Heart right ventricle (tissue), 16 donors: Measurements from ENCODE around the gene LUZP2. TPM values are rescaled to one million over a fixed set of nuclear protein-coding genes. Genes with fewer than 3 reads are reported as not detected.

Experiments used
- ATAC-seq, 8 donors: fragments of 200-7000 bp; cut with Tn5 transposase; one replicate each; pipeline ENCODE4 v1.9.1; 2020; ENCODE audit warnings: mild to moderate bottlenecking in 8 of 8, moderate library complexity in 8 of 8, moderate number of reproducible peaks in 1 of 8
- DNase-seq, 2 donors: peaks; one replicate each; pipeline ENCODE4 v3.0.0-alpha.2; 2020
- H3K27ac ChIP-seq, 10 donors: fragments of 200-600 bp; sonication (generic) in 2 of 10; one replicate each; pipeline versions ENCODE4 v1.5.0 to v1.8.0; 2020 to 2022; ENCODE audit warnings: mild to moderate bottlenecking in 3 of 10
- H3K27me3 ChIP-seq, 7 donors: fragments of 200-600 bp; one replicate each; pipeline ENCODE4 v1.8.0; 2021 to 2022; ENCODE audit warnings: mild to moderate bottlenecking in 2 of 7
- H3K36me3 ChIP-seq, 9 donors: fragments of 200-600 bp; sonication (generic) in 1 of 9; one replicate each; pipeline versions ENCODE4 v1.5.0 to v1.8.0; 2020 to 2022; ENCODE audit warnings: mild to moderate bottlenecking in 2 of 9
- H3K4me1 ChIP-seq, 9 donors: fragments of 200-600 bp; sonication (generic) in 1 of 9; one replicate each; pipeline versions ENCODE4 v1.5.0 to v1.8.0; 2020 to 2022; ENCODE audit warnings: mild to moderate bottlenecking in 4 of 9
- H3K4me3 ChIP-seq, 10 donors: fragments of 200-600 bp; sonication (generic) in 2 of 10; one replicate each; pipeline versions ENCODE4 v1.5.0 to v1.8.0; 2020 to 2022; ENCODE audit warnings: mild to moderate bottlenecking in 7 of 10, moderate library complexity in 2 of 10
- H3K9me3 ChIP-seq, 11 donors: fragments of 200-600 bp in 10 of 11; sonication (generic) in 2 of 11; one replicate each; pipeline versions ENCODE4 v1.5.0 to v1.8.0; 2013 to 2022; ENCODE audit warnings: mild to moderate bottlenecking in 2 of 11, control low read depth in 1 of 11, moderate library complexity in 1 of 11
- CTCF ChIP-seq, 9 donors: fragments of 200-600 bp; sonication (generic) in 2 of 9; IDR thresholded peaks; one replicate each; pipeline versions ENCODE4 v1.5.0 to v1.8.0; 2021 to 2022; ENCODE audit warnings: antibody characterized with exemption in 9 of 9, mild to moderate bottlenecking in 5 of 9, moderate library complexity in 1 of 9
- WGBS, 2 donors: extraction: QIAGEN DNeasy Blood & Tissue Kit; methylation state at CpG; one replicate each; pipeline ENCODE4 v1.1.7; 2013; ENCODE audit warnings: inconsistent platforms in 1 of 2; 5-methylcytosine and 5-hydroxymethylcytosine counted together
- intact Hi-C, 10 donors: fragments of 100-400 bp; cut with DNase I; formaldehyde crosslinking; loops; one replicate each; pipeline versions ENCODE4 v1.11.1 to v1.14.2; 2022
- polyA plus RNA-seq, 2 donors: library from polyadenylated mRNA; stranded (reverse); fragments of 200-250 nt; gene quantifications; one replicate each; pipeline ENCODE4 v1.2.3, GENCODE V29; 2013
- total RNA-seq, 10 donors: library from RNA; stranded (reverse); fragmentation: NEBNext Ultra II Directional in 3 of 10; extraction: Animal tissue kit (Norgen Biotek cat#: 25700) in 3 of 10; gene quantifications; one replicate each; pipeline versions ENCODE4 v1.2.1 to v1.2.4, GENCODE V29; 2021 to 2023
- donor health status: Arrhythmogenic right ventricular cardiomyopathy.
- donor health status: ischemic (EF 13 %, LVEDD 7.1; RV severe dilation, severe dysfunction).
- donor health status: healthy with polysubstance abuse.
- donor health status: DM: no; HTN: yes; CAD: no.
- donor health status: DM: no; HTN: no; CAD: no.
- donor health status: ischemic (EF 25% LVEDD 6.9; RV normal size, moderate dysfunction).
- donor health status: ischemic (EF 25% LVEDD 5.7; RV mildly dilated, moderate dysfunction).
- donor health status: healthy.
- donor health status: DM: yes; HTN: yes; CAD: no.
- donor health status: Ischemic cardiomyopathy.
- donor health status: ischemic (EF 35%, LVEDD 5.7; RV mildly dilated, moderate dysfunction).
- donor health status: nonischemic (EF 11% LVEDD 7.7; RV severe dilation, severe dysfunction).
- donor health status: DM: yes; HTN: yes; CAD: no.
- donor health status: PGD.
- donor health status: ischemic (EF 29% LVEDD 5.4; RV normal size, mild dysfunction).
- donor health status: nonischemic (EF 23%, LVEDD 6.1; RV moderate dilation, normal function).

Gene LUZP2
- total and polyA plus RNA-seq, 12 donors, result 0.07 to 0.46 (median 0.18) TPM; not detected in 6

- TF ChIP-seq CTCF (IDR thresholded peaks at IDR 0.05), result no peak
- intact Hi-C loops, result no loop called here
- ATAC-seq (no peak), DNase-seq (no peak)
- peaks cover 0 to 19% (median 7%) of the 10 kb centered on the region in 11 donors for H3K9me3 ChIP-seq
- H3K36me3 ChIP-seq, result no peaks in the 10 kb centered on the region
- H3K4me1 ChIP-seq, result no peaks in the 10 kb centered on the region
- H3K27me3 ChIP-seq, result no peaks in the 10 kb centered on the region
- H3K27ac ChIP-seq, result no peak overlapping the region
- WGBS, 2 donors, result 67 to 79% methylated on average over 1 of the region's 1 CpG
- H3K4me3 ChIP-seq, result no peak overlapping the region
Measured at GRCh38 chr11:24934733-24935439, 438.0 kb downstream of the LUZP2 start.

DNA sequence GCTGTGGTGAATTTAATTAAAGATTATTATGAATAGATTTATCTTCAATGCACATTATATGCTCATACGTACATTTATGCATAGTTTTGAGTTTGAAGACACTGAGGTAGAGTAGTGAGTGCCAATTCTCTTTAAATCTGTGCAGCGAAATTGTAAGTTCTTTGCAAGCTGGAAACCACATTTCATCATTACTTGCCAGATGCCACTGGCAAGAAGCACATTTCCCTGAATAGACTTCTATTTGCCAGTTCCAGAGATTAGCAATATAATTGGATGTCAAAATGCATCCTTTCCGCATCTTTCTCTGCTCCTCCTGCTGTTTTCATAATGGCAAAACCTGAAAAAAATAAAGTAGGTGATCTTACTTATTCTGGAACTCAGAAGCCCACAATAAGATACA, 448.0 kb downstream of the LUZP2 start:
- intact Hi-C loops, result no loop called here
- H3K27me3 ChIP-seq, result no peaks in the 10 kb centered on the region
- WGBS, 2 donors, result 79 to 86% methylated on average over 3 of the region's 3 CpGs
- no peak overlapping the region for H3K27ac ChIP-seq
- no peaks in the 10 kb centered on the region for H3K4me1 ChIP-seq
- no peak overlapping the region for H3K4me3 ChIP-seq
- TF ChIP-seq CTCF (IDR thresholded peaks at IDR 0.05), result no peak
- no peaks in the 10 kb centered on the region for H3K9me3 ChIP-seq
- H3K36me3 ChIP-seq, result no peaks in the 10 kb centered on the region
- ATAC-seq, result no peak
- DNase-seq, result no peak

DNA sequence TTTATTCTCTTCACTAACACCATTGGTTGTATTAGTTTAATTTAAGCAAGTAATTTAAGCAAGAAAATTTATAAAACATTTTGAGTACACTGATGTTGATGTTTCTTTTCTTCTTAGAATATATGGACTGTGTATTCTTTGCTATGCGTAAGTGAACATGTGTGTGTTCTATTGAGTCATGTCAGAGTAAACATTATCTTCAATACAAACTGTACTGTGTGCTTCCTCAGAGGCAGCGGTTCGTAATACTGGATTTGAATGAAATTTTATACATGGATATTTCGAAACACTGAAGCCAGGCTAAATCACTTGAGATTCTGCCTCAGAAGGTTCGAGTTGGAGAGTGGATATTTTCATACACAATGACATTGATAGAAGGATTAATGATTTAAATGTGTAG, 452.6 kb downstream of the LUZP2 start:
- H3K4me1 ChIP-seq, result no peaks in the 10 kb centered on the region
- ATAC-seq, result no peak
- intact Hi-C loops, result no loop called here
- H3K9me3 ChIP-seq, result no peaks in the 10 kb centered on the region
- H3K27ac ChIP-seq, result no peak overlapping the region
- H3K4me3 ChIP-seq, result no peak overlapping the region
- no peak for DNase-seq
- H3K27me3 ChIP-seq, result no peaks in the 10 kb centered on the region
- 77 to 86% methylated on average over 5 of the region's 5 CpGs for WGBS, 2 donors
- H3K36me3 ChIP-seq, result no peaks in the 10 kb centered on the region
- TF ChIP-seq CTCF (IDR thresholded peaks at IDR 0.05), result no peak

- DNase-seq, result no peak
- intact Hi-C loops, result no loop called here
- Histone ChIP-seq H3K36me3 (no peaks in the 10 kb centered on the region), H3K9me3 (peaks cover 0 to under 1% (median 0%) of the 10 kb centered on the region in 11 donors), H3K27ac (no peak overlapping the region), H3K27me3 (no peaks in the 10 kb centered on the region), H3K4me1 (no peaks in the 10 kb centered on the region), H3K4me3 (no peak overlapping the region)
- 93 to 96% methylated on average over 2 of the region's 2 CpGs for WGBS, 2 donors
- TF ChIP-seq CTCF (IDR thresholded peaks at IDR 0.05), result no peak
- ATAC-seq, result no peak
Measured at GRCh38 chr11:24963852-24964251, 467.0 kb downstream of the LUZP2 start.
